SK-N-SH (cell line): ENCODE data around the gene EWSR1. TPM values are rescaled to one million over a fixed set of nuclear protein-coding genes. Genes with fewer than 3 reads are reported as not detected.
A peak's percentile ranks its signal among the peaks of the same experiment; 100 is the strongest.

ENCODE experiments used
- CTCF ChIA-PET: fragments of 300-600, 350-600 bp; formaldehyde crosslinking; extraction: SDS; loops from one replicate; lab custom pipeline; 2021; lab: Yijun Ruan, JAX
- POLR2A ChIA-PET: fragments of 350-600 bp; sonication (Branson Sonifier 250); formaldehyde crosslinking; extraction: SDS; loops from one replicate; lab custom pipeline; 2020; ENCODE audit warnings: antibody characterized with exemption, inconsistent platforms; lab: Yijun Ruan, JAX
- DNase-seq: peaks from one replicate; pipeline ENCODE4 v3.0.0; 2012
- H2AFZ ChIP-seq: fragments of 200-600 bp; sonication (generic); 2 replicates; pipeline ENCODE4 v1.8.1; 2016; ENCODE audit warnings: antibody characterized with exemption, mild to moderate bottlenecking, low read depth
- H3F3A ChIP-seq: fragments of 200-600 bp; sonication (generic); replicated peaks from 2 replicates; pipeline ENCODE3; 2016; ENCODE audit warnings: antibody characterized with exemption, mild to moderate bottlenecking; ENCODE audit not compliant: insufficient read depth
- H3K27ac ChIP-seq, 2 experiments: fragments of 200-500 bp in 1 of 2; fragments of 200-600 bp in 1 of 2; sonication (Bioruptor generic) in 1 of 2; sonication (generic), shearing (Covaris generic) in 1 of 2; 2 replicates each; pipeline versions ENCODE4 v1.5.1 to v1.6.1; 2014 to 2016; ENCODE audit warnings: low read depth in 2 of 2, inconsistent platforms in 1 of 2, low read length in 1 of 2, mild to moderate bottlenecking in 1 of 2, mixed read lengths in 1 of 2
- H3K27me3 ChIP-seq: fragments of 200-600 bp; sonication (generic), shearing (Covaris generic); 2 replicates; pipeline ENCODE4 v1.6.1; 2016; ENCODE audit warnings: mixed run types; ENCODE audit not compliant: insufficient read depth
- H3K36me3 ChIP-seq, 2 experiments: fragments of 200-500 bp in 1 of 2; fragments of 200-600 bp in 1 of 2; sonication (Bioruptor generic) in 1 of 2; sonication (generic) in 1 of 2; replicated peaks in 1 of 2; 2 replicates each; pipeline versions ENCODE3 to v1.5.1; 2014 to 2016; ENCODE audit warnings: low read length in 1 of 2, mild to moderate bottlenecking in 1 of 2; ENCODE audit not compliant: insufficient read depth in 2 of 2, control insufficient read depth in 1 of 2
- H3K4me1 ChIP-seq, 2 experiments: fragments of 200-500 bp in 1 of 2; fragments of 200-600 bp in 1 of 2; sonication (Bioruptor generic) in 1 of 2; sonication (generic), shearing (Covaris generic) in 1 of 2; 2 replicates each; pipeline versions ENCODE4 v1.5.1 to v1.6.1; 2014 to 2016; ENCODE audit warnings: low read depth in 1 of 2, low read length in 1 of 2, mixed run types in 1 of 2; ENCODE audit not compliant: insufficient read depth in 2 of 2, control insufficient read depth in 1 of 2
- H3K4me2 ChIP-seq: fragments of 200-600 bp; sonication (generic), shearing (Covaris generic); 2 replicates; pipeline ENCODE4 v1.6.1; 2017; ENCODE audit warnings: mixed run types
- H3K4me3 ChIP-seq, 2 experiments: fragments of 200-500 bp in 1 of 2; fragments of 200-600 bp in 1 of 2; sonication (Bioruptor generic) in 1 of 2; sonication (generic), shearing (Covaris generic) in 1 of 2; 2 replicates each; pipeline versions ENCODE4 v1.5.1 to v1.8.1; 2014 to 2016; ENCODE audit warnings: low read depth in 2 of 2, inconsistent platforms in 1 of 2, low read length in 1 of 2, mild to moderate bottlenecking in 1 of 2, mixed read lengths in 1 of 2, moderate library complexity in 1 of 2
- H3K79me2 ChIP-seq: fragments of 200-600 bp; sonication (generic); 2 replicates; pipeline ENCODE4 v1.8.1; 2017; ENCODE audit warnings: mild to moderate bottlenecking; ENCODE audit not compliant: insufficient read depth
- H3K9ac ChIP-seq: fragments of 200-600 bp; sonication (generic); 2 replicates; pipeline ENCODE4 v1.6.1; 2017; ENCODE audit warnings: mixed run types
- H3K9me2 ChIP-seq: fragments of 200-600 bp; sonication (generic); 2 replicates; pipeline ENCODE4 v1.6.1; 2017; ENCODE audit warnings: mixed run types
- H3K9me3 ChIP-seq: fragments of 200-600 bp; sonication (generic); 2 replicates; pipeline ENCODE4 v1.6.1; 2017; ENCODE audit warnings: mixed run types, mild to moderate bottlenecking, moderate library complexity
- H4K20me1 ChIP-seq: fragments of 200-600 bp; sonication (generic); 2 replicates; pipeline ENCODE4 v1.6.1; 2017; ENCODE audit warnings: mild to moderate bottlenecking, mixed run types; ENCODE audit not compliant: insufficient read depth
- EP300 ChIP-seq, 2 experiments: IDR thresholded peaks; 2 replicates each; pipeline versions ENCODE4 v1.4.0 to v1.6.1; 2012; ENCODE audit warnings: borderline replicate concordance in 1 of 2, low read depth in 1 of 2, low read length in 1 of 2
- EZH2phosphoT487 ChIP-seq: fragments of 200-600 bp; sonication (generic); IDR thresholded peaks from 2 replicates; pipeline ENCODE4 v1.6.1; 2017; ENCODE audit warnings: low read depth, mixed run types, mild to moderate bottlenecking, antibody characterized with exemption, moderate library complexity, borderline replicate concordance
- FOSL2 ChIP-seq: IDR thresholded peaks from 2 replicates; pipeline ENCODE4 v1.4.0; 2012; ENCODE audit warnings: low read depth, mild to moderate bottlenecking, moderate library complexity, borderline replicate concordance
- GABPA ChIP-seq: IDR thresholded peaks from 2 replicates; pipeline ENCODE4 v1.4.0; 2012; ENCODE audit warnings: low read depth, mild to moderate bottlenecking
- MEF2A ChIP-seq: IDR thresholded peaks from 2 replicates; pipeline ENCODE4 v1.4.0; 2012; ENCODE audit warnings: low read depth, borderline replicate concordance
- RAD21 ChIP-seq: IDR thresholded peaks from 2 replicates; pipeline ENCODE4 v1.6.1; 2012; ENCODE audit warnings: mild to moderate bottlenecking, low read length
- RCOR1 ChIP-seq: fragments of 150-350 bp; IDR thresholded peaks from 2 replicates; pipeline ENCODE4 v1.6.1; 2017; ENCODE audit warnings: antibody characterized with exemption, low read length
- RFX5 ChIP-seq: IDR thresholded peaks from 2 replicates; pipeline ENCODE4 v1.6.1; 2012; ENCODE audit warnings: mild to moderate bottlenecking, improper control_type of control experiment, low read length
- SIN3A ChIP-seq: IDR thresholded peaks from 2 replicates; pipeline ENCODE4 v1.6.1; 2012; ENCODE audit warnings: low read depth, mild to moderate bottlenecking, low read length, moderate library complexity, borderline replicate concordance
- SMC3 ChIP-seq: IDR thresholded peaks from 2 replicates; pipeline ENCODE4 v1.6.1; 2012; ENCODE audit warnings: low read depth, low read length, improper control_type of control experiment
- TAF1 ChIP-seq: IDR thresholded peaks from 2 replicates; pipeline ENCODE4 v1.6.1; 2012; ENCODE audit warnings: low read depth, mild to moderate bottlenecking, low read length, moderate library complexity, borderline replicate concordance
- YY1 ChIP-seq: IDR thresholded peaks from 2 replicates; pipeline ENCODE4 v1.4.0; 2012; ENCODE audit warnings: low read depth, mild to moderate bottlenecking
- WGBS: methylation state at CpG from one replicate; pipeline ENCODE4 v1.1.6; 2017; ENCODE audit warnings: low lambda C conversion rate; 5-methylcytosine and 5-hydroxymethylcytosine counted together
- polyA plus RNA-seq, 3 experiments: library from polyadenylated mRNA; depleted of rRNA; stranded (reverse); fragments of >200 nt; gene quantifications; 2 replicates each; pipeline ENCODE4 v1.2.3, GENCODE V29; 2012
- TF ChIP-seq, protein P1 (sequence below): fragments of 150-350 bp; IDR thresholded peaks from 2 replicates; pipeline ENCODE4 v1.6.1; 2017; ENCODE audit warnings: antibody characterized with exemption, low read length, low read depth, borderline replicate concordance
- TF ChIP-seq, protein P2 (sequence below): IDR thresholded peaks from 2 replicates; pipeline ENCODE4 v1.4.0; 2012; ENCODE audit warnings: low read depth, borderline replicate concordance
- TF ChIP-seq, protein P3 (sequence below): fragments of 150-350 bp; IDR thresholded peaks from 2 replicates; pipeline ENCODE4 v1.6.1; 2016; ENCODE audit warnings: mild to moderate bottlenecking, low read depth, low read length
- TF ChIP-seq, protein P4 (sequence below): IDR thresholded peaks from 2 replicates; pipeline ENCODE4 v1.6.1; 2012; ENCODE audit warnings: mild to moderate bottlenecking, low read depth, low read length, moderate library complexity

EWSR1 gene
- polyA plus RNA-seq, 1 of the 3 experiments (the other 2 are of a cell fraction), result 173 TPM

DNA sequence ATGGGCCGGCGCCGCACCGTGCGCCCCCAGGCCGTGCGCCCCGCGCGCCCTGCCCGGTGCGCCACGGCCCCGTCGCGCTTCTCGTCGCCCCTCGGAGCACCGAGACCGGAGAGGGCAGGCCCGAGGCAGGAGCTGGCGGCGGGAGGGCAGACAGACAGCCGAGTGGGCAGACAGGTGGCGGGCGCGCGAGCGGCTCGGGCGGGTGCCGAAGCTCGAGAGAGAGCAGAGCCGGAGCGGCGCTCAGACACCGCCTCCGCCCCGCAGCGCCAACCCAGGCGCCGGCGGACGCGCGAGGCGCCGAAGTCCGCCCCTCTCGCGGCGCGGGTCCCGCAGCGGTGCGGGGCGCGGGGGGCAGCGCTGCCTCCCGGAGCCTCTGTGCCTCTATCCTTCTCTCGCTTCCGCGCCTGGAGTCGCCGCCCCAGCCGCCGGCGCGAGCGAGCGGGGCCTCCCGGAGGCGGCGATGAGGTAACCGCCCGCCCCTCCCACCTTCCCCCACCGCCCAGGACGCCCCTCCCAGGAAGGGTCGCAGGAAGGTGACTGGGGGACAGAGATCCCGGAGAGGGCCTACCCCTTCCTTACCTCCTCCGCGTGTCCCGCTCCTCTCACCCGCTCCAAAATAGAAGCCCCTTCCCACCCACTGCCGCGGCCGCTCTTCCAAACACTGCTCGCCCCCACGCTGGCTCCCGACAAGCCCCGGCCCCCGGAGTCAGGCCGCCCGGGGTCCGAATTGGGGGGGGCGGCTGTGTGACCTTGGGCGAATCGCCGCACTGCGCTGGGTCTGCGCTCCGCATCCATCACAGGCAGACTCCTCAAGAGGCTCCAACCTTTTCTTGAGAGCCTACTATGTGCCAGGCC lies 47.4 kb downstream of the EWSR1 start, which contains the start of gene RASL10A:
Gene RASL10A, minus strand, starts transcription at position 412 of the 855 bp plus-strand sequence. CDS start 451 bp downstream, outside the sequence.
- DNase-seq, result peak; percentile 77
- Histone ChIP-seq H3K9me2 (no peaks in the 10 kb centered on the region), H3K36me3 (peaks cover 6 to 7% of the 10 kb centered on the region in 2 experiments), H3K4me3 (peak within 1 kb of the TSS; percentile 31 to 41), H4K20me1 (peaks cover 13% of the 10 kb centered on the region; the same call in 1 of the 2 replicates), H3K27ac (no peak within 1 kb of the TSS), H3K9me3 (no peaks in the 10 kb centered on the region), H3K4me1 (peaks cover 9 to 10% of the 10 kb centered on the region in 2 experiments; a peak in 3 of 4 replicates), H3K4me2 (peak within 1 kb of the TSS; percentile 44; the same call in 1 of the 2 replicates), H3F3A (no peaks in the 10 kb centered on the region), H3K79me2 (no peaks in the 10 kb centered on the region), H3K9ac (no peak within 1 kb of the TSS)
- WGBS, result 19% methylated on average over 71 of the region's 103 CpGs
- CTCF ChIA-PET, result interaction anchor here (3.1 to 3.4 kb wide), 2 partner anchors 13 to 44 kb away, joined by 20 to 24 read pairs; no protein-coding TSS in a partner anchor
- no peak for TF ChIP-seq RCOR1
- TF ChIP-seq EZH2phosphoT487, result no peak
- TF ChIP-seq, protein P1, sequence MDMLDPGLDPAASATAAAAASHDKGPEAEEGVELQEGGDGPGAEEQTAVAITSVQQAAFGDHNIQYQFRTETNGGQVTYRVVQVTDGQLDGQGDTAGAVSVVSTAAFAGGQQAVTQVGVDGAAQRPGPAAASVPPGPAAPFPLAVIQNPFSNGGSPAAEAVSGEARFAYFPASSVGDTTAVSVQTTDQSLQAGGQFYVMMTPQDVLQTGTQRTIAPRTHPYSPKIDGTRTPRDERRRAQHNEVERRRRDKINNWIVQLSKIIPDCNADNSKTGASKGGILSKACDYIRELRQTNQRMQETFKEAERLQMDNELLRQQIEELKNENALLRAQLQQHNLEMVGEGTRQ, result no peak
- TF ChIP-seq RAD21, result no peak
- TF ChIP-seq SIN3A, result no peak
- TF ChIP-seq, protein P2, sequence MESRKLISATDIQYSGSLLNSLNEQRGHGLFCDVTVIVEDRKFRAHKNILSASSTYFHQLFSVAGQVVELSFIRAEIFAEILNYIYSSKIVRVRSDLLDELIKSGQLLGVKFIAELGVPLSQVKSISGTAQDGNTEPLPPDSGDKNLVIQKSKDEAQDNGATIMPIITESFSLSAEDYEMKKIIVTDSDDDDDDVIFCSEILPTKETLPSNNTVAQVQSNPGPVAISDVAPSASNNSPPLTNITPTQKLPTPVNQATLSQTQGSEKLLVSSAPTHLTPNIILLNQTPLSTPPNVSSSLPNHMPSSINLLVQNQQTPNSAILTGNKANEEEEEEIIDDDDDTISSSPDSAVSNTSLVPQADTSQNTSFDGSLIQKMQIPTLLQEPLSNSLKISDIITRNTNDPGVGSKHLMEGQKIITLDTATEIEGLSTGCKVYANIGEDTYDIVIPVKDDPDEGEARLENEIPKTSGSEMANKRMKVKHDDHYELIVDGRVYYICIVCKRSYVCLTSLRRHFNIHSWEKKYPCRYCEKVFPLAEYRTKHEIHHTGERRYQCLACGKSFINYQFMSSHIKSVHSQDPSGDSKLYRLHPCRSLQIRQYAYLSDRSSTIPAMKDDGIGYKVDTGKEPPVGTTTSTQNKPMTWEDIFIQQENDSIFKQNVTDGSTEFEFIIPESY, result no peak
- TF ChIP-seq MEF2A, result no peak
- TF ChIP-seq, protein P3, sequence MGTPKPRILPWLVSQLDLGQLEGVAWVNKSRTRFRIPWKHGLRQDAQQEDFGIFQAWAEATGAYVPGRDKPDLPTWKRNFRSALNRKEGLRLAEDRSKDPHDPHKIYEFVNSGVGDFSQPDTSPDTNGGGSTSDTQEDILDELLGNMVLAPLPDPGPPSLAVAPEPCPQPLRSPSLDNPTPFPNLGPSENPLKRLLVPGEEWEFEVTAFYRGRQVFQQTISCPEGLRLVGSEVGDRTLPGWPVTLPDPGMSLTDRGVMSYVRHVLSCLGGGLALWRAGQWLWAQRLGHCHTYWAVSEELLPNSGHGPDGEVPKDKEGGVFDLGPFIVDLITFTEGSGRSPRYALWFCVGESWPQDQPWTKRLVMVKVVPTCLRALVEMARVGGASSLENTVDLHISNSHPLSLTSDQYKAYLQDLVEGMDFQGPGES, result no peak
- TF ChIP-seq TAF1, result no peak
- no peak for TF ChIP-seq YY1
- TF ChIP-seq SMC3, result no peak
- TF ChIP-seq FOSL2, result no peak
- no peak for TF ChIP-seq RFX5
- TF ChIP-seq, protein P4, sequence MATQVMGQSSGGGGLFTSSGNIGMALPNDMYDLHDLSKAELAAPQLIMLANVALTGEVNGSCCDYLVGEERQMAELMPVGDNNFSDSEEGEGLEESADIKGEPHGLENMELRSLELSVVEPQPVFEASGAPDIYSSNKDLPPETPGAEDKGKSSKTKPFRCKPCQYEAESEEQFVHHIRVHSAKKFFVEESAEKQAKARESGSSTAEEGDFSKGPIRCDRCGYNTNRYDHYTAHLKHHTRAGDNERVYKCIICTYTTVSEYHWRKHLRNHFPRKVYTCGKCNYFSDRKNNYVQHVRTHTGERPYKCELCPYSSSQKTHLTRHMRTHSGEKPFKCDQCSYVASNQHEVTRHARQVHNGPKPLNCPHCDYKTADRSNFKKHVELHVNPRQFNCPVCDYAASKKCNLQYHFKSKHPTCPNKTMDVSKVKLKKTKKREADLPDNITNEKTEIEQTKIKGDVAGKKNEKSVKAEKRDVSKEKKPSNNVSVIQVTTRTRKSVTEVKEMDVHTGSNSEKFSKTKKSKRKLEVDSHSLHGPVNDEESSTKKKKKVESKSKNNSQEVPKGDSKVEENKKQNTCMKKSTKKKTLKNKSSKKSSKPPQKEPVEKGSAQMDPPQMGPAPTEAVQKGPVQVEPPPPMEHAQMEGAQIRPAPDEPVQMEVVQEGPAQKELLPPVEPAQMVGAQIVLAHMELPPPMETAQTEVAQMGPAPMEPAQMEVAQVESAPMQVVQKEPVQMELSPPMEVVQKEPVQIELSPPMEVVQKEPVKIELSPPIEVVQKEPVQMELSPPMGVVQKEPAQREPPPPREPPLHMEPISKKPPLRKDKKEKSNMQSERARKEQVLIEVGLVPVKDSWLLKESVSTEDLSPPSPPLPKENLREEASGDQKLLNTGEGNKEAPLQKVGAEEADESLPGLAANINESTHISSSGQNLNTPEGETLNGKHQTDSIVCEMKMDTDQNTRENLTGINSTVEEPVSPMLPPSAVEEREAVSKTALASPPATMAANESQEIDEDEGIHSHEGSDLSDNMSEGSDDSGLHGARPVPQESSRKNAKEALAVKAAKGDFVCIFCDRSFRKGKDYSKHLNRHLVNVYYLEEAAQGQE, result no peak
- no peak for TF ChIP-seq EP300 (IDR thresholded peaks at IDR 0.05; ENCODE audit: borderline replicate concordance in 1 of 2, low read depth in 1 of 2, low read length in 1 of 2)
- TF ChIP-seq GABPA, result no peak
- TF ChIP-seq, all 33 proteins: peak for 0
- H2AFZ ChIP-seq, result no peak within 1 kb of the TSS
- POLR2A ChIA-PET, result interaction anchor here (0.7 kb wide), 1 partner anchor 38 kb away, joined by 3 read pairs; no protein-coding TSS in a partner anchor
- H3K27me3 ChIP-seq, result peaks cover 21% of the 10 kb centered on the region
